GM15510 (cell line): ENCODE data around the gene C1orf53.

Experiments
- POLR2A ChIP-seq: IDR thresholded peaks from 3 replicates; pipeline ENCODE4 v1.6.1; 2011; ENCODE audit warnings: borderline replicate concordance; ENCODE audit not compliant: insufficient read length; ENCODE audit errors: extremely low read depth

Gene C1orf53

GRCh38 chr1:197915260-197915861, 12.9 kb downstream of the C1orf53 start:
- no peak for TF ChIP-seq POLR2A

GRCh38 chr1:197915862-197916499, 13.6 kb downstream of the C1orf53 start:
- TF ChIP-seq POLR2A, result no peak

GRCh38 chr1:197916500-197916983, 14.1 kb downstream of the C1orf53 start:
- no peak for TF ChIP-seq POLR2A

GRCh38 chr1:197917805-197918651, 15.6 kb downstream of the C1orf53 start:
- TF ChIP-seq POLR2A, result no peak

GRCh38 chr1:197918807-197919345, 16.4 kb downstream of the C1orf53 start:
- TF ChIP-seq POLR2A, result no peak

GRCh38 chr1:197919346-197920066, 17.1 kb downstream of the C1orf53 start:
- no peak for TF ChIP-seq POLR2A

- TF ChIP-seq POLR2A, result no peak
Measured at GRCh38 chr1:197920067-197920396, 17.6 kb downstream of the C1orf53 start.

GRCh38 chr1:197920414-197921117, 18.1 kb downstream of the C1orf53 start:
- TF ChIP-seq POLR2A, result no peak

GRCh38 chr1:197921235-197922069, 19.0 kb downstream of the C1orf53 start:
- TF ChIP-seq POLR2A, result no peak

GRCh38 chr1:197922070-197922390, 19.6 kb downstream of the C1orf53 start:
- no peak for TF ChIP-seq POLR2A

- TF ChIP-seq POLR2A, result no peak
Measured at GRCh38 chr1:197923038-197923437, 20.6 kb downstream of the C1orf53 start.

GRCh38 chr1:197924516-197925123, 22.2 kb downstream of the C1orf53 start:
- TF ChIP-seq POLR2A, result no peak
